Chondrocyte (in vitro differentiated cells): ENCODE data around the gene LRRC4C. TPM values are rescaled to one million over a fixed set of nuclear protein-coding genes. Genes with fewer than 3 reads are reported as not detected.
"Not testable (repeated sequence)": the region's sequence is repeated elsewhere in the genome, so short reads cannot be mapped to it uniquely, and the experiment has no call there.

ENCODE experiments used
- DNase-seq: peaks from one replicate; pipeline ENCODE4 v3.0.0; 2021; ENCODE audit warnings: mixed read lengths, low spot score
- H3K27ac Mint-ChIP-seq: one replicate; pipeline ENCODE4 v1.8.0; 2021; ENCODE audit warnings: mild to moderate bottlenecking, moderate library complexity, mixed read lengths; ENCODE audit not compliant: unreplicated experiment
- H3K27me3 Mint-ChIP-seq: 2 replicates; pipeline ENCODE4 v1.8.0; 2021; ENCODE audit warnings: low read depth, mixed read lengths
- H3K36me3 Mint-ChIP-seq: 2 replicates; pipeline ENCODE4 v1.8.0; 2021; ENCODE audit warnings: low read depth, mixed read lengths
- H3K4me1 Mint-ChIP-seq: 2 replicates; pipeline ENCODE4 v1.8.0; 2021; ENCODE audit warnings: low read depth, mild to moderate bottlenecking, mixed read lengths
- H3K4me3 Mint-ChIP-seq: one replicate; pipeline ENCODE4 v1.8.0; 2021; ENCODE audit warnings: mild to moderate bottlenecking, moderate library complexity, mixed read lengths; ENCODE audit not compliant: unreplicated experiment
- H3K9me3 Mint-ChIP-seq: 2 replicates; pipeline ENCODE4 v1.8.0; 2021; ENCODE audit warnings: low read depth, mixed read lengths
- CTCF ChIP-seq: fragments of 200-600 bp; sonication (generic); IDR thresholded peaks from 2 replicates; pipeline ENCODE4 v1.5.0; 2021; ENCODE audit warnings: antibody characterized with exemption, mild to moderate bottlenecking, moderate library complexity
- total RNA-seq: library from RNA; stranded (reverse); gene quantifications from 3 replicates; pipeline ENCODE4 v1.2.1, GENCODE V29; 2021

Gene LRRC4C
- total RNA-seq, 1 donor from 2014 or later = 0.72 TPM

GRCh38 chr11:40879911-40880310, 579.5 kb downstream of the LRRC4C start:
- no peak for TF ChIP-seq CTCF
- Mint-ChIP-seq H3K4me1 (no peaks in the 10 kb centered on the region), H3K27ac (no peak overlapping the region), H3K9me3 (peaks cover 2% of the 10 kb centered on the region), H3K4me3 (no peak overlapping the region), H3K36me3 (no peaks in the 10 kb centered on the region), H3K27me3 (no peaks in the 10 kb centered on the region)
- DNase-seq = no peak

GRCh38 chr11:40877981-40878380, 581.5 kb downstream of the LRRC4C start:
- Mint-ChIP-seq H3K9me3 (peaks cover 4% of the 10 kb centered on the region), H3K27me3 (no peaks in the 10 kb centered on the region), H3K4me1 (no peaks in the 10 kb centered on the region), H3K27ac (no peak overlapping the region), H3K36me3 (no peaks in the 10 kb centered on the region), H3K4me3 (no peak overlapping the region)
- DNase-seq = no peak
- TF ChIP-seq CTCF = no peak

GRCh38 chr11:40877256-40877655, 582.2 kb downstream of the LRRC4C start:
- Mint-ChIP-seq H3K9me3 (peaks cover 4% of the 10 kb centered on the region), H3K4me1 (no peaks in the 10 kb centered on the region), H3K27ac (no peak overlapping the region), H3K36me3 (no peaks in the 10 kb centered on the region), H3K4me3 (no peak overlapping the region), H3K27me3 (no peaks in the 10 kb centered on the region)
- no peak for TF ChIP-seq CTCF
- DNase-seq = no peak

GRCh38 chr11:40867991-40868632, 591.3 kb downstream of the LRRC4C start:
- no peak for TF ChIP-seq CTCF
- no peaks in the 10 kb centered on the region for H3K27me3 Mint-ChIP-seq
- H3K4me3 Mint-ChIP-seq = no peak overlapping the region
- no peaks in the 10 kb centered on the region for H3K36me3 Mint-ChIP-seq
- no peaks in the 10 kb centered on the region for H3K4me1 Mint-ChIP-seq
- H3K9me3 Mint-ChIP-seq = peaks cover 6% of the 10 kb centered on the region
- no peak overlapping the region for H3K27ac Mint-ChIP-seq
- no peak for DNase-seq

GRCh38 chr11:40857754-40858153, 601.7 kb downstream of the LRRC4C start:
- H3K27me3 Mint-ChIP-seq, H3K36me3 Mint-ChIP-seq, H3K4me3 Mint-ChIP-seq, H3K4me1 Mint-ChIP-seq, H3K9me3 Mint-ChIP-seq, DNase-seq, H3K27ac Mint-ChIP-seq: not testable (repeated sequence)

GRCh38 chr11:40842750-40843339, 616.6 kb downstream of the LRRC4C start:
- no peaks in the 10 kb centered on the region for H3K27me3 Mint-ChIP-seq
- DNase-seq = no peak
- no peaks in the 10 kb centered on the region for H3K36me3 Mint-ChIP-seq
- H3K4me1 Mint-ChIP-seq = no peaks in the 10 kb centered on the region
- no peak overlapping the region for H3K27ac Mint-ChIP-seq
- H3K9me3 Mint-ChIP-seq = peaks cover 4% of the 10 kb centered on the region
- no peak overlapping the region for H3K4me3 Mint-ChIP-seq
- no peak for TF ChIP-seq CTCF
